BLaER1 (cell line): ENCODE data around the gene NACAD.
A peak's percentile ranks its signal among the peaks of the same experiment; 100 is the strongest.

Source experiments
- H3K27ac ChIP-seq: shearing (Covaris generic); formaldehyde crosslinking; 2 replicates; pipeline ENCODE4 v1.8.1; 2022
- H3K27me3 ChIP-seq: shearing (Covaris generic); formaldehyde crosslinking; 2 replicates; pipeline ENCODE4 v1.8.1; 2022
- H3K36me3 ChIP-seq: shearing (Covaris generic); formaldehyde crosslinking; 2 replicates; pipeline ENCODE4 v1.8.1; 2022
- H3K4me1 ChIP-seq: shearing (Covaris generic); formaldehyde crosslinking; 2 replicates; pipeline ENCODE4 v1.8.1; 2022
- H3K4me2 ChIP-seq: shearing (Covaris generic); formaldehyde crosslinking; 2 replicates; pipeline ENCODE4 v1.8.1; 2022
- H3K4me3 ChIP-seq: shearing (Covaris generic); formaldehyde crosslinking; 2 replicates; pipeline ENCODE4 v1.8.1; 2022
- H3K9ac ChIP-seq: shearing (Covaris generic); formaldehyde crosslinking; 2 replicates; pipeline ENCODE4 v1.8.1; 2022
- H3K9me3 ChIP-seq: shearing (Covaris generic); formaldehyde crosslinking; 2 replicates; pipeline ENCODE4 v1.8.1; 2022
- H4K20me1 ChIP-seq: shearing (Covaris generic); formaldehyde crosslinking; 2 replicates; pipeline ENCODE4 v1.8.1; 2022
- Cebpa-rat ChIP-seq: shearing (Covaris generic); IDR thresholded peaks from 2 replicates; pipeline ENCODE4 v1.8.1; 2022

The NACAD gene

DNA sequence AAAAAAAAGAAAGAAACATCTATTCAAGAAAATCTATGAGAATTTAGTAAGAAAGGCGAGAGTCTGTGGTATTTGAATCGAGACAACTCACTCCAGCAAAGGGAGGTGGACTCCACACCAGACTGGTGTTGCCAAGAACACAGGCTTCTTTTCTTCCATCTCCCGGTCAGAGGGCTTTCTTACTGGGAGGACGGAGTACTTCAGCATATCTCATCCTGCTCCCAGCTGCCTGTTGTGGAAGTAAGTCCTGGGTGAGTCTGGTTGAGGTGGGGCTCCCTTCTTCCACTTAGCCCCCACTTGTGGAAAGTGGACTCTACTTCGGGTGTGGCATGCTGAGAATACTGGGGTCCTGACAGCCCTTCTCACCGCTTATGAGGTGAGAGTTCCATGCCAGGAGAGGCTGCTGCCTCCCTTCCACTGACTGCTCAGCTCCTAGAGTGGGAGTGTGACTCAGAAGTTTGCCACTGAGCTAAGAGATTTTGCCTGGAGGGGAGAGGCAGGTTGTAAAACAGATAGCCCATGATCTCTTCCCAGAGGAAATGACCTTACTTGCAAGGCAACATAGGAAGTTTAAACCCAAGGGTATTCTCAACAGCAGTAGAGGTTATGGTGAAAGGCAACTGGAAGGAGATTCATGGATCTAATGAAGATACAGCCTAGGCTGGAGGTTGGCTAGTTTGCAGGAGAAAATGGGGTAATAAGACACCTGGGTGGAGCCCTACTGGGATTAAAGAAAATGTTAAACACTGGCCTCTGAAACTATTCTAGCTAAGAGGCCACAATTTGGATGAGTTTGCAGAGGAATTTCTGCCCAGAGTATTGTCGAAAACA, 3.5 kb upstream of the NACAD start:
- no peak for TF ChIP-seq Cebpa-rat
- H3K9ac ChIP-seq = no peak overlapping the region
- no peaks in the 10 kb centered on the region for H4K20me1 ChIP-seq
- H3K4me2 ChIP-seq = no peak overlapping the region
- H3K27me3 ChIP-seq = peaks cover 21% of the 10 kb centered on the region; the same call in 1 of the 2 replicates
- peaks cover 5% of the 10 kb centered on the region; the same call in 1 of the 2 replicates for H3K9me3 ChIP-seq
- peaks cover under 1% of the 10 kb centered on the region; the same call in 1 of the 2 replicates for H3K36me3 ChIP-seq
- H3K4me1 ChIP-seq = peaks cover 9% of the 10 kb centered on the region; the same call in 1 of the 2 replicates
- no peak overlapping the region for H3K4me3 ChIP-seq
- H3K27ac ChIP-seq = no peak overlapping the region

- Histone ChIP-seq H3K9ac (no peak overlapping the region), H4K20me1 (no peaks in the 10 kb centered on the region), H3K4me2 (peak overlapping the region; percentile 64), H3K4me3 (peak overlapping the region; percentile 62), H3K9me3 (peaks cover 5% of the 10 kb centered on the region; the same call in 1 of the 2 replicates), H3K4me1 (peaks cover 18% of the 10 kb centered on the region; the same call in 1 of the 2 replicates), H3K36me3 (no peaks in the 10 kb centered on the region), H3K27me3 (peaks cover 21% of the 10 kb centered on the region; the same call in 1 of the 2 replicates), H3K27ac (no peak overlapping the region)
- TF ChIP-seq Cebpa-rat = no peak
Observed at GRCh38 chr7:45089341-45089891, 647 bp upstream of the NACAD start.

DNA sequence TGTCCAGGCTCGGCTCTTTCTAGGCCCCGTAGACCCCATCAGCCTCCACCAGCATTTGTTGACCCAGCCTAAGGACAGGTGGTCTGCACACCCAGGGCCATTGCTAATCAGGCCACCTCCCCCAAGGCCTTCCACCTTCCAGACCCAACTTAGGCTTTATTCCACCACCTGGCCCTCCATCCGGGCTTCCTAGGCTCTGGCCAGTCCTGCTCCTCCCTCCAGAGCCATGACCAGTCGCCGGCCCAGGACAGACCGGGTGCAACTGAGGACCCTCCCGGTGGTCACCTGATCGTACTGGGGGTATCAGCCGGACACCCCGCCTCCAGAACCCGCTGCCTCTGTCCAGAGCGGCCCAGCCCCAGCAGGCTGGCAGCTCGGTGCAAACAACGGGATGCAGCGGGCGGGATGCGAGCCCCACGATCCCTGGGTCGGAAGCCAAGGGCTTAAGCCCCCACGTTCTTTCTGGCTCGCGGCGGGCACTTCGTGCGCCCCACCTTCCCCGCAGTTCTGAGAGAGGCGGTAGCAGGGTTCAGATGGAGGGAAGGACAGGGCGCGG, 545 bp downstream of the NACAD start:
- peaks cover 21% of the 10 kb centered on the region; the same call in 1 of the 2 replicates for H3K27me3 ChIP-seq
- H4K20me1 ChIP-seq = no peaks in the 10 kb centered on the region
- no peak for TF ChIP-seq Cebpa-rat
- no peak overlapping the region for H3K9ac ChIP-seq
- peaks cover 18% of the 10 kb centered on the region; the same call in 1 of the 2 replicates for H3K4me1 ChIP-seq
- no peak overlapping the region for H3K4me3 ChIP-seq
- H3K9me3 ChIP-seq = no peaks in the 10 kb centered on the region
- H3K36me3 ChIP-seq = no peaks in the 10 kb centered on the region
- H3K27ac ChIP-seq = no peak overlapping the region
- H3K4me2 ChIP-seq = no peak overlapping the region; the same call in 1 of the 2 replicates

- TF ChIP-seq Cebpa-rat = no peak
- Histone ChIP-seq H3K9me3 (no peaks in the 10 kb centered on the region), H3K4me3 (no peak overlapping the region), H3K27me3 (peaks cover 21% of the 10 kb centered on the region; the same call in 1 of the 2 replicates), H4K20me1 (no peaks in the 10 kb centered on the region), H3K36me3 (no peaks in the 10 kb centered on the region), H3K4me1 (peaks cover 18% of the 10 kb centered on the region; the same call in 1 of the 2 replicates), H3K9ac (no peak overlapping the region), H3K27ac (no peak overlapping the region), H3K4me2 (no peak overlapping the region)
Observed at GRCh38 chr7:45087301-45088145, 1.2 kb downstream of the NACAD start.

DNA sequence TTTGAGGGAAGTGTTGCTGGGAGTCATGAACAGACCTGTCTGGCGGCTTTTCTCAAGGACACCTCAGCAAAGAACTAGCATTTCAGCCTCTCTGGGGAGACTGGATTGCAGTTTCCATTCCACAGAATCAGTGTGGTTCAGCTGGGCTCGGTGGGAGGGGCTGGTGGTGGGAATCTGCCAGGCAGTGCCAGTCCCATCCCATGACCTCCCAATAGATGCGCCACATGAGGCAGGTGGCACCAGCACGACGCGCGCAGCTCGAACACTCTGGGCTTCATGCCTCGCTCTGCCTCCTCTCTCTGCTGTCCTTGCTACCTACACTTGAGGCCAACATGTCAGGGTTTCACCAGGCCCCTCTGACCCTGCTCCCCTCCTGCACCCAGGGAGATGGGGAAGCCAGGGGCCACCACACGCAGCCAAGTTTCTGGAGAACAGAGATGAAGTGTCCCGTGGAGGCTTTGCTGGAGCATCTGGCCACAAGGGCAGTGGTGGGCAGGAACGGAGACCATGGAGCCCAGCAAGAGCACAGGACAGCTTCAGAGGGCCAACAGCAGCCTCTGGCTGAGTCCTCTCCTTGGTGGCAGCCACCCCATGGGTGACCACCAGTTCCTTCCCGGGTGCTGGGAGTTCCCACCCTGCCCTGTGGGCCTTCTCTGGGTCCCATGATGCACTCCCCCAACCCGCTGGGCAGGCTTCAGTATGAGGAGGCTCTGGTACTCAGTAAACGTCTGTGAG, 2.3 kb downstream of the NACAD start:
- Histone ChIP-seq H4K20me1 (no peaks in the 10 kb centered on the region), H3K9me3 (no peaks in the 10 kb centered on the region), H3K9ac (no peak overlapping the region), H3K4me1 (peaks cover 26% of the 10 kb centered on the region), H3K27ac (no peak overlapping the region), H3K4me2 (no peak overlapping the region), H3K4me3 (no peak overlapping the region), H3K36me3 (no peaks in the 10 kb centered on the region), H3K27me3 (peaks cover 21% of the 10 kb centered on the region; the same call in 1 of the 2 replicates)
- no peak for TF ChIP-seq Cebpa-rat

- H3K36me3 ChIP-seq = no peaks in the 10 kb centered on the region
- H3K9ac ChIP-seq = no peak overlapping the region
- no peak overlapping the region for H3K4me2 ChIP-seq
- no peak for TF ChIP-seq Cebpa-rat
- no peaks in the 10 kb centered on the region for H4K20me1 ChIP-seq
- H3K27ac ChIP-seq = no peak overlapping the region
- no peaks in the 10 kb centered on the region for H3K9me3 ChIP-seq
- peaks cover 21% of the 10 kb centered on the region; the same call in 1 of the 2 replicates for H3K27me3 ChIP-seq
- H3K4me3 ChIP-seq = no peak overlapping the region
- H3K4me1 ChIP-seq = peaks cover 27% of the 10 kb centered on the region
Observed at GRCh38 chr7:45085619-45086200, 3.1 kb downstream of the NACAD start.

DNA sequence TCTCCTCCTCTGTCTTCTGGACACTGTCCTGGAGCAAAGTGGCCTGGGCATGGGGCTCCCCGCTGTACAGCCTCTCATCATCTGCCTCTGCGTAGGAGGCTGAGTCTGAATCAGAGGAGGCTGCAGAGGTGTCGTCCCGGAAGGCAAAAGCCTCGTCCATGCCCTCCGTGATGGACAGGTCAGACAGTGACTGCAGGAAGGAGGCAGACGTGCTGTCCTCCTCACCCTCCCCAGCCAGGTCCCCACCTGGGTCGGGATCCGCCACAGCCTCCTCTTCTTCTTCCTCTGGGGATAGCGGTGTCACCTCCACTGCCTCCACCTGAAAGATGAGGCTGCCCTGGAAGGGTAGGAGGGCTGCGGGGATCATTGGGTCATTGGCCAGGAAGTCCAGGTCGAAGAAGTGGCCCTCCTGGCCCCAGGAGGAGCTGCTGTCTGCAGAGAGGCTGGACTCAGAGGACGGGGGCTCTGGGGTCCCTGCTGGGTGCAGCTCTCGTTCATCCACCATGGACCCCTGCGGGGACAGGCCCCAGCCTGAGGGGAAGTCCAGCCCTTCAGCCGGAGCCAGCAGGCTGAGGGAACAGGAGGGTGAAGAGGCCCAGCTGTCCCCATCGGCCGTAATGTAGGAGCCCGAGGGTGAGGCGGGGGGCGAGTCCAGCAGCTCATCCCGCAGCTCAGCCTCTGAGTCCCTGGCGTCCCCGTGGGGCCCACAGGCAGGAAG, 3.7 kb downstream of the NACAD start:
- Histone ChIP-seq H4K20me1 (no peaks in the 10 kb centered on the region), H3K27me3 (peaks cover 21% of the 10 kb centered on the region; the same call in 1 of the 2 replicates), H3K27ac (no peak overlapping the region), H3K4me1 (peaks cover 27% of the 10 kb centered on the region), H3K4me2 (no peak overlapping the region), H3K4me3 (no peak overlapping the region), H3K36me3 (no peaks in the 10 kb centered on the region), H3K9ac (0 out of 2 replicates have a peak overlapping the region, but pooled peaks have one; percentile 27), H3K9me3 (no peaks in the 10 kb centered on the region)
- no peak for TF ChIP-seq Cebpa-rat

GRCh38 chr7:45084336-45084735, 4.4 kb downstream of the NACAD start:
- Histone ChIP-seq H3K4me2 (no peak overlapping the region), H4K20me1 (no peaks in the 10 kb centered on the region), H3K9ac (0 out of 2 replicates have a peak overlapping the region, but pooled peaks have one; percentile 27), H3K27ac (no peak overlapping the region), H3K4me3 (no peak overlapping the region), H3K36me3 (no peaks in the 10 kb centered on the region), H3K9me3 (no peaks in the 10 kb centered on the region), H3K4me1 (peaks cover 20% of the 10 kb centered on the region), H3K27me3 (peaks cover 13% of the 10 kb centered on the region; the same call in 1 of the 2 replicates)
- TF ChIP-seq Cebpa-rat = no peak
